SU-DHL-6 (cell line): ENCODE results near the gene TTI1.

ENCODE experiments used
- CTCF ChIP-seq: fragments of 200-600 bp; sonication (generic); IDR thresholded peaks from one replicate; pipeline ENCODE4 v1.5.1; 2017; ENCODE audit warnings: antibody characterized with exemption, mild to moderate bottlenecking, low read length, moderate library complexity; ENCODE audit not compliant: insufficient read depth, poor library complexity, severe bottlenecking
- EZH2phosphoT487 ChIP-seq: fragments of 200-600 bp; sonication (generic), shearing (Covaris generic); conservative IDR thresholded peaks from 2 replicates; pipeline ENCODE4 v1.6.1; 2018; ENCODE audit warnings: mild to moderate bottlenecking, antibody characterized with exemption, low read length, moderate library complexity, mixed read lengths

GRCh38 chr20:37941332-37941731, 91.9 kb downstream of the TTI1 start:
- no peak for TF ChIP-seq CTCF
- TF ChIP-seq EZH2phosphoT487: no peak
